Calu3 (cell line): ENCODE results near the gene CDKN1B. TPM values are rescaled to one million over a fixed set of nuclear protein-coding genes. Genes with fewer than 3 reads are reported as not detected.

Experiments
- BruUV-seq: library from RNA; stranded (reverse); fragments of 400-500 nt; replicated peaks from 2 replicates; lab custom pipeline; 2021; lab: Mats Ljungman, UMichigan
- CTCF ChIA-PET: fragments of 300-600 bp; sonication (Branson Sonifier 250); formaldehyde crosslinking; loops from one replicate; lab custom pipeline; 2022; ENCODE audit warnings: antibody characterized with exemption; lab: Charles Lee
- DNase-seq: peaks from one replicate; pipeline ENCODE4 v3.0.0; 2022
- H3K27ac Mint-ChIP-seq: one replicate; pipeline ENCODE4 v1.8.0; 2022; ENCODE audit warnings: mixed read lengths; ENCODE audit not compliant: unreplicated experiment
- H3K27me3 Mint-ChIP-seq: one replicate; pipeline ENCODE4 v1.8.0; 2022; ENCODE audit warnings: mixed read lengths; ENCODE audit not compliant: unreplicated experiment
- H3K36me3 Mint-ChIP-seq: one replicate; pipeline ENCODE4 v1.8.0; 2022; ENCODE audit warnings: mild to moderate bottlenecking, moderate library complexity, mixed read lengths; ENCODE audit not compliant: insufficient read depth, unreplicated experiment
- H3K4me1 Mint-ChIP-seq: one replicate; pipeline ENCODE4 v1.8.0; 2022; ENCODE audit warnings: mild to moderate bottlenecking, low read depth, mixed read lengths; ENCODE audit not compliant: unreplicated experiment
- H3K4me3 Mint-ChIP-seq: one replicate; pipeline ENCODE4 v1.8.0; 2022; ENCODE audit warnings: mild to moderate bottlenecking, low read depth, moderate library complexity, mixed read lengths; ENCODE audit not compliant: unreplicated experiment
- H3K9me3 Mint-ChIP-seq: one replicate; pipeline ENCODE4 v1.8.0; 2022; ENCODE audit warnings: low read depth, mixed read lengths; ENCODE audit not compliant: unreplicated experiment
- intact Hi-C: fragments of 100-400 bp; cut with micrococcal nuclease; formaldehyde crosslinking; loops from one replicate; pipeline ENCODE4 v1.10.0; 2022; ENCODE audit not compliant: unreplicated experiment
- total RNA-seq: library from RNA; stranded (reverse); gene quantifications from 2 replicates; pipeline ENCODE4 v1.2.3, GENCODE V29; 2022
- TF ChIP-seq, protein P1 (sequence below): fragments of 200-600 bp; IDR thresholded peaks from one replicate; pipeline ENCODE4 v1.8.0; 2022; ENCODE audit warnings: antibody characterized with exemption; ENCODE audit not compliant: unreplicated experiment

The CDKN1B gene
- total RNA-seq, 1 experiment from 2014 or later = 41.0 TPM

- no peaks in the 10 kb centered on the region for H3K27me3 Mint-ChIP-seq
- no peaks in the 10 kb centered on the region for H3K9me3 Mint-ChIP-seq
- H3K27ac Mint-ChIP-seq = no peak overlapping the region
- no peak for DNase-seq
- peaks cover 16% of the 10 kb centered on the region for H3K4me1 Mint-ChIP-seq
- CTCF ChIA-PET = no interaction called here
- BruUV-seq = no TSS peak
- TF ChIP-seq, protein P1, sequence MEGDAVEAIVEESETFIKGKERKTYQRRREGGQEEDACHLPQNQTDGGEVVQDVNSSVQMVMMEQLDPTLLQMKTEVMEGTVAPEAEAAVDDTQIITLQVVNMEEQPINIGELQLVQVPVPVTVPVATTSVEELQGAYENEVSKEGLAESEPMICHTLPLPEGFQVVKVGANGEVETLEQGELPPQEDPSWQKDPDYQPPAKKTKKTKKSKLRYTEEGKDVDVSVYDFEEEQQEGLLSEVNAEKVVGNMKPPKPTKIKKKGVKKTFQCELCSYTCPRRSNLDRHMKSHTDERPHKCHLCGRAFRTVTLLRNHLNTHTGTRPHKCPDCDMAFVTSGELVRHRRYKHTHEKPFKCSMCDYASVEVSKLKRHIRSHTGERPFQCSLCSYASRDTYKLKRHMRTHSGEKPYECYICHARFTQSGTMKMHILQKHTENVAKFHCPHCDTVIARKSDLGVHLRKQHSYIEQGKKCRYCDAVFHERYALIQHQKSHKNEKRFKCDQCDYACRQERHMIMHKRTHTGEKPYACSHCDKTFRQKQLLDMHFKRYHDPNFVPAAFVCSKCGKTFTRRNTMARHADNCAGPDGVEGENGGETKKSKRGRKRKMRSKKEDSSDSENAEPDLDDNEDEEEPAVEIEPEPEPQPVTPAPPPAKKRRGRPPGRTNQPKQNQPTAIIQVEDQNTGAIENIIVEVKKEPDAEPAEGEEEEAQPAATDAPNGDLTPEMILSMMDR = no peak
- intact Hi-C loops = no loop called here
- H3K4me3 Mint-ChIP-seq = no peak overlapping the region
- peaks cover 5% of the 10 kb centered on the region for H3K36me3 Mint-ChIP-seq
Measured at GRCh38 chr12:12683136-12683697, 34.0 kb upstream of the CDKN1B start.

- no peak for DNase-seq
- Mint-ChIP-seq H3K27ac (no peak overlapping the region), H3K4me3 (no peak overlapping the region), H3K36me3 (peaks cover 5% of the 10 kb centered on the region), H3K4me1 (peaks cover 21% of the 10 kb centered on the region), H3K27me3 (no peaks in the 10 kb centered on the region), H3K9me3 (no peaks in the 10 kb centered on the region)
- CTCF ChIA-PET = no interaction called here
- BruUV-seq = no TSS peak
- intact Hi-C loops = no loop called here
- TF ChIP-seq, protein P1 = no peak
Measured at GRCh38 chr12:12683725-12684124, 33.4 kb upstream of the CDKN1B start.

- no peaks in the 10 kb centered on the region for H3K9me3 Mint-ChIP-seq
- TF ChIP-seq, protein P1 = no peak
- intact Hi-C loops = no loop called here
- BruUV-seq = no TSS peak
- H3K4me1 Mint-ChIP-seq = peaks cover 27% of the 10 kb centered on the region
- no peak overlapping the region for H3K27ac Mint-ChIP-seq
- H3K27me3 Mint-ChIP-seq = no peaks in the 10 kb centered on the region
- CTCF ChIA-PET = no interaction called here
- peaks cover 5% of the 10 kb centered on the region for H3K36me3 Mint-ChIP-seq
- H3K4me3 Mint-ChIP-seq = no peak overlapping the region
- DNase-seq = peak; percentile 39
Measured at GRCh38 chr12:12684375-12685106, 32.6 kb upstream of the CDKN1B start.

DNA sequence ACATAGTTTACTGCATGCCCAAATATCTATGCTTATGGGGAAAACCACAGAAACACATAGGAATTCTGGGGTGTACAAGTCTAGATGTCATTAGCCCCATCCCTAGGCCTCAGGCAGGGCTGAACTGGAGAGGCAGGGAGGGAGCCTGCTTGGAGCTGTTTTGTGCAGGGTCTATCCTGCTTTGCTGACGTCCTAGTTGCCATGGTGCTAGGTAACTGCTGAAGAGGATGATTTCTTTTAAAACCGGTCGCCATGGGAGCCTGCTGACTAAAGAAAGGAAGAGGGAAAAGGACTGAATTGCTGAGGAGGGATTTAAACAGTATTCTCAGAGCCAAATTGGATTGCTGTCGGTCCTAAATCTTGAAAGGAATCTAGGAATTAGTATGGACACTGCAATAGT lies 31.9 kb upstream of the CDKN1B start:
- no peak for DNase-seq
- CTCF ChIA-PET = no interaction called here
- TF ChIP-seq, protein P1 = no peak
- no TSS peak for BruUV-seq
- H3K4me3 Mint-ChIP-seq = no peak overlapping the region
- no peaks in the 10 kb centered on the region for H3K9me3 Mint-ChIP-seq
- intact Hi-C loops = no loop called here
- H3K27ac Mint-ChIP-seq = no peak overlapping the region
- H3K27me3 Mint-ChIP-seq = no peaks in the 10 kb centered on the region
- peaks cover 35% of the 10 kb centered on the region for H3K4me1 Mint-ChIP-seq
- H3K36me3 Mint-ChIP-seq = peaks cover 5% of the 10 kb centered on the region
